HEK293T (cell line): ENCODE results near the gene WWC1.

Experiments
- CTBP1 ChIP-seq: fragments of 450-650 bp; IDR thresholded peaks from 2 replicates; pipeline ENCODE4 v1.6.1; 2016; ENCODE audit warnings: borderline replicate concordance
- FOXA1 ChIP-seq: fragments of 450-650 bp; IDR thresholded peaks from 2 replicates; pipeline ENCODE4 v1.6.1; 2016; ENCODE audit warnings: mild to moderate bottlenecking
- FOXM1 ChIP-seq: fragments of 450-650 bp; IDR thresholded peaks from 2 replicates; pipeline ENCODE4 v1.6.1; 2017; ENCODE audit warnings: mild to moderate bottlenecking, borderline replicate concordance
- NFRKB ChIP-seq: fragments of 450-650 bp; IDR thresholded peaks from 2 replicates; pipeline ENCODE4 v1.6.1; 2016; ENCODE audit warnings: mild to moderate bottlenecking, moderate library complexity
- SUZ12 ChIP-seq: fragments of 450-650 bp; IDR thresholded peaks from 2 replicates; pipeline ENCODE4 v1.6.1; 2016; ENCODE audit warnings: mild to moderate bottlenecking

DNA sequence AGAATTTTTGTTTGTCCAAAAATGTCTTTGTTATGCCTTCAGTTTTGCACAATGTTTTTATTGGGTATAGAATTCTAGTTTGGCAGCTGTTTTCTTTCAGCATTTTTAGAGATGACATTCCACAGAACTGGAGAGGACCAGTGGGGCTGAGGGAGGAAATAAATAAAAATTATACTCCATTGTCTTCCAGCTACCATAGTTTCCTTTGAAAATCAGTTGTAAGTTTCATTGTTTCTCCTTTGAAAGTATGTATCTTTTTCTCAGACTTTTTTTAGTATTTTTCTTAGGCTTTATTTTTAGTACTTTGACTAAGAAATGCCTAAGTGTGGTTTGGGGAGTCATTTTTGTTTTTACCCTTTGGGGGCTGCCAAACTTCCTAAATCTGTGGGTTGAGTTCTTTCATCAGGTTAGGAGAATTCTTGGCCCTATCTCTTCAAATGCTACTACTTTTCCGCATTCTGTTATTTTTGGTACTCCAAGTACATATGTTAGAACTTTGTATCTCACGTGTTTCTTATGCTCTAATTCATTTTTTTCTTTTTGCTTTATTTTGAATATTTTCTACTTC, 222.5 kb downstream of the WWC1 start:
- TF ChIP-seq NFRKB = no peak
- TF ChIP-seq FOXA1 = no peak
- TF ChIP-seq CTBP1 = no peak
- no peak for TF ChIP-seq FOXM1
- TF ChIP-seq SUZ12 = no peak
